ENCODE data around the gene KRT26. TPM values are rescaled to one million over a fixed set of nuclear protein-coding genes. Genes with fewer than 3 reads are reported as not detected.

KRT26 gene
- total RNA-seq, 1 experiment from 2014 or later = not detected

DNA sequence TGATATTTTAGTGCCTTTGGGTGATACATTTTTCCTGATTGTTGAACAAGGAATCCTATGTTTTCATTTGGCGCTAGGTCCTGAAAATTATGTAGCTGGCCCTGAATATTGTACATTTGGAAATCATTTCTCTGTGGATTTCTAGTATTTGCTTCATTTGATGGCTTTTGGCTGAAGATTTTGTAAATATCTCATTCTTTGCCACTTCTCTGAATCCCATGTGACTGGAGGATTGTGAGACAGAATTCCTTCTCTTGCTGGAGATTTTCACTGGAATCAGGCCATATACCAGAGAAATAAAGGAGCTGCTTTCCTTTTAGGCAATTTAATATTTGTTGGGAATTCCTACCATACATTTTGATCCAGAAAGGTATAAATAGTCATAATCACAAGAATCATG is 19.1 kb upstream of the KRT26 start:
- Histone ChIP-seq H4K91ac (ENCODE audit: insufficient read length, low read depth, low read length) (no peak overlapping the region), H3K79me1 (ENCODE audit: insufficient read depth, low read depth, low read length, poor library complexity, severe bottlenecking) (no peaks in the 10 kb centered on the region), H3K79me2 (ENCODE audit: insufficient read depth, low read length) (no peaks in the 10 kb centered on the region), H3K23me2 (ENCODE audit: insufficient read length, low read depth, low read length, poor library complexity, severe bottlenecking) (no peaks in the 10 kb centered on the region), H3K14ac (ENCODE audit: insufficient read depth, low read length) (no peak overlapping the region), H3K18ac (ENCODE audit: insufficient read length, low read depth, low read length) (no peak overlapping the region), H3K23ac (ENCODE audit: insufficient read length, low read depth, low read length) (no peak overlapping the region), H2AFZ (ENCODE audit: low read length) (no peak overlapping the region), H2BK15ac (ENCODE audit: low read depth, low read length) (no peak overlapping the region), H3K4ac (ENCODE audit: low read depth, low read length) (no peak overlapping the region), H4K8ac (replicated peaks; ENCODE audit: insufficient read length, low read depth, low read length) (no peak overlapping the region), H3K56ac (ENCODE audit: insufficient read length, low read depth, low read length) (no peak overlapping the region), H2BK20ac (ENCODE audit: low read depth, low read length, poor library complexity, severe bottlenecking) (no peak overlapping the region), H2BK120ac (ENCODE audit: low read depth, low read length, poor library complexity, severe bottlenecking) (no peak overlapping the region), H3K27me3 (ENCODE audit: insufficient read depth, low read length) (no peaks in the 10 kb centered on the region), H3K27ac (ENCODE audit: insufficient read length, low read depth, low read length) (no peak overlapping the region), H3K4me2 (ENCODE audit: insufficient read depth, insufficient read length, low read length) (no peak overlapping the region), H3T11ph (ENCODE audit: low read length) (no peak overlapping the region), H2AK5ac (ENCODE audit: insufficient read length, low read length) (no peak overlapping the region), H3K9me3 (ENCODE audit: control insufficient read depth, low read depth, low read length) (no peaks in the 10 kb centered on the region), H3K9ac (ENCODE audit: extremely low read depth, insufficient read length, low read length) (no peak overlapping the region), H2BK5ac (ENCODE audit: insufficient read length, low read length) (no peak overlapping the region), H2BK12ac (ENCODE audit: insufficient read length, low read depth, low read length) (no peak overlapping the region), H3K4me1 (ENCODE audit: insufficient read depth, low read length) (no peaks in the 10 kb centered on the region), H4K5ac (ENCODE audit: insufficient read length, low read depth, low read length) (no peak overlapping the region), H4K20me1 (ENCODE audit: control insufficient read depth, insufficient read depth, insufficient read length) (no peaks in the 10 kb centered on the region)
- Mint-ChIP-seq H3K9me3 (no peaks in the 10 kb centered on the region), H3K36me3 (ENCODE audit: insufficient read depth in 1 of 3, low read depth in 3 of 3) (no peaks in the 10 kb centered on the region), H3K27ac (no peak overlapping the region), H3K27me3 (ENCODE audit: low read depth) (peaks cover 16% of the 10 kb centered on the region), H3K4me1 (no peaks in the 10 kb centered on the region; a peak in 1 of 4 replicates), H3K4me3 (no peak overlapping the region)
- DNase-seq = no peak
- WGBS (ENCODE audit: extremely low coverage, insufficient read length, low lambda C conversion rate) = no CpG with 5 or more reads among the region's 1 CpG
- TF ChIP-seq, protein P1, sequence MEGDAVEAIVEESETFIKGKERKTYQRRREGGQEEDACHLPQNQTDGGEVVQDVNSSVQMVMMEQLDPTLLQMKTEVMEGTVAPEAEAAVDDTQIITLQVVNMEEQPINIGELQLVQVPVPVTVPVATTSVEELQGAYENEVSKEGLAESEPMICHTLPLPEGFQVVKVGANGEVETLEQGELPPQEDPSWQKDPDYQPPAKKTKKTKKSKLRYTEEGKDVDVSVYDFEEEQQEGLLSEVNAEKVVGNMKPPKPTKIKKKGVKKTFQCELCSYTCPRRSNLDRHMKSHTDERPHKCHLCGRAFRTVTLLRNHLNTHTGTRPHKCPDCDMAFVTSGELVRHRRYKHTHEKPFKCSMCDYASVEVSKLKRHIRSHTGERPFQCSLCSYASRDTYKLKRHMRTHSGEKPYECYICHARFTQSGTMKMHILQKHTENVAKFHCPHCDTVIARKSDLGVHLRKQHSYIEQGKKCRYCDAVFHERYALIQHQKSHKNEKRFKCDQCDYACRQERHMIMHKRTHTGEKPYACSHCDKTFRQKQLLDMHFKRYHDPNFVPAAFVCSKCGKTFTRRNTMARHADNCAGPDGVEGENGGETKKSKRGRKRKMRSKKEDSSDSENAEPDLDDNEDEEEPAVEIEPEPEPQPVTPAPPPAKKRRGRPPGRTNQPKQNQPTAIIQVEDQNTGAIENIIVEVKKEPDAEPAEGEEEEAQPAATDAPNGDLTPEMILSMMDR (conservative IDR thresholded peaks at IDR 0.05) = no peak
